Activated T-helper 2 cell treated with anti-CD3 and anti-CD28 coated beads, Interferon-gamma antibody, Interleukin-2, Interleukin-4, amounts not matched to agents 10 μg/mL and 5 μg/mL and 100 μg/mL, durations not matched to agents 14 hours and 24 hours and 36 hours (primary cell): ENCODE results near the gene E2F1. TPM values are rescaled to one million over a fixed set of nuclear protein-coding genes. Genes with fewer than 3 reads are reported as not detected.
"Not testable (repeated sequence)": the region's sequence is repeated elsewhere in the genome, so short reads cannot be mapped to it uniquely, and the experiment has no call there.

Source experiments
- DNase-seq: peaks from one replicate; pipeline ENCODE4 v3.0.0; 2021; ENCODE audit warnings: low spot score
- H3K27ac Mint-ChIP-seq: one replicate; pipeline ENCODE4 v1.8.0; 2021; ENCODE audit warnings: mixed read lengths
- H3K27me3 Mint-ChIP-seq: one replicate; pipeline ENCODE4 v1.8.0; 2021; ENCODE audit warnings: low read depth, mixed read lengths
- H3K36me3 Mint-ChIP-seq: one replicate; pipeline ENCODE4 v1.8.0; 2021; ENCODE audit warnings: low read depth, mixed read lengths
- H3K4me1 Mint-ChIP-seq: one replicate; pipeline ENCODE4 v1.8.0; 2021; ENCODE audit warnings: low read depth, mixed read lengths
- H3K4me3 Mint-ChIP-seq: one replicate; pipeline ENCODE4 v1.8.0; 2021; ENCODE audit warnings: low read depth, mild to moderate bottlenecking, moderate library complexity, mixed read lengths
- H3K9me3 Mint-ChIP-seq: one replicate; pipeline ENCODE4 v1.8.0; 2021; ENCODE audit warnings: mixed read lengths
- intact Hi-C: fragments of 100-400 bp; cut with micrococcal nuclease; formaldehyde crosslinking; loops from one replicate; pipeline ENCODE4 v1.15.1; 2023
- total RNA-seq: library from RNA; stranded (reverse); gene quantifications from 2 replicates; pipeline ENCODE4 v1.2.3, GENCODE V29; 2022

The E2F1 gene
- total RNA-seq, 1 donor from 2014 or later = 63.8 TPM

DNA sequence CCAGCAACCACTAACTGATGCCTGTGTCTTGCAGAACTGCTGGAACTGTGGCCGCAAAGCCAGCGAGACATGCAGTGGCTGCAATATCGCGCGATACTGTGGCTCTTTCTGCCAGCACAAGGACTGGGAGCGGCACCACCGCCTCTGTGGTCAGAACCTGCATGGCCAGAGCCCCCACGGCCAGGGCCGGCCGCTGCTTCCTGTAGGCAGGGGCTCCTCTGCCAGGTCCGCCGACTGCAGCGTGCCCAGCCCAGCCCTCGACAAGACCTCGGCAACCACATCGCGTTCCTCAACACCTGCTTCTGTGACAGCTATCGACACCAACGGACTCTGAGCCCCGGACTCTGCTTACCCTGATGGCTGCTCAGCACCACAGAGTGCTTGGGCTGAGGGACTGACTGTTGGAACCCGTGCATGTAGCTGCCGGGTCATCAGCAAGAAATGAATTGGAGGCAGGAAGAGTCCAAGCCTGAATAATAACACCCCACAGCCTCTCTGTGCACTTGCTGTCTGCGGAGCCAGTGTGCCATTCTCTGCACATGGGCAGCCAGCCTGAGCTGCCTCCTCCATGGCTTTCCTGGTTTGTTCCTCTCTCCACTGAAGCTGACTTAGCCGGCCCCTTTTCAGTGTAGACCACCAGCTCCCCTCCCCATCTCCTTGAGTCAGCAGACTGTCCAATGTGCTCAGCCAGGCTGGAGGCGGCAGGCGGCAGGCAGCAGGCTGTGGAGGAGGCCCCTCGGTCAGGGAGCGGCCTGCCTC is 41.7 kb downstream of the E2F1 start:
- intact Hi-C loops = no loop called here
- H3K4me1 Mint-ChIP-seq = peaks cover 10% of the 10 kb centered on the region
- no peak for DNase-seq
- H3K4me3 Mint-ChIP-seq = no peak overlapping the region
- no peaks in the 10 kb centered on the region for H3K27me3 Mint-ChIP-seq
- no peak overlapping the region for H3K27ac Mint-ChIP-seq
- peaks cover 36% of the 10 kb centered on the region for H3K36me3 Mint-ChIP-seq
- H3K9me3 Mint-ChIP-seq = no peaks in the 10 kb centered on the region

DNA sequence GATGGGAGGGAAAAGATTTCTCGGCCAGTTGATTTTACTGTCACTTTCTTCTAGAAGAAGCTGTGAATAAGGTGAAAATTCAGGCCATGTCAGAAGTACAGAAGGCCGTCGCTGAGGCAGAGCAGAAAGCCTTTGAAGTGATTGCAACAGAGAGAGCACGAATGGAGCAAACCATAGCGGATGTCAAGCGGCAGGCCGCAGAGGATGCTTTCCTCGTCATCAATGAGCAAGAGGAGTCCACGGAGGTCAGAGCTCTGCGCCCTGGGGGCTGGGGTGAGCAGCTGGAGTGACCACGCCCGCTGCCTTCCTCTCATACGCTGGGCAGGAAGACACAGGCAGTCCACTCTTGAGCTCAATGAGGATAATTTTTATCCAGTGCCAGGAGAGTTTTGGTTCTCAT is 45.9 kb downstream of the E2F1 start:
- no peak for DNase-seq
- Mint-ChIP-seq H3K27me3 (no peaks in the 10 kb centered on the region), H3K9me3 (no peaks in the 10 kb centered on the region)

DNA sequence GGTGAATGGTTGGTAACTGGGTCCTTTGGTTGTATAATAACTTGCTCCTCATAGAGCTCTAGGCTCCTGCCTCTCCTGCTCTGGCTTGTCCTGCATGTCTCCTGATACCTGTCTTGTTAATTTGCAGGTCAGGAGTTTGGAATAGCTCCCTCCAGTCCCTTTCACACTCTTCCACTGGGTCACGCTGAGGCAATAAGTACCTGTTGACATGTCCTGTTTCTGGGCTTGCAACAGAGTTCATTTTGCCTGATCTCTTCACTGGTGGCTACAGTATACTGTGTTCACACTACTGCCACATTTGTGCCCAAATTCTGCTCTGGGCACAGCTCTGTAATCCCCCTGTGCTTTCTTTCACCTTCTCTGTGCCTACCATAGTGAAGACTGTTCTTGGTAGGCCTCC is 49.4 kb downstream of the E2F1 start:
- intact Hi-C loops = no loop called here
- H3K4me3 Mint-ChIP-seq = no peak overlapping the region
- H3K27ac Mint-ChIP-seq = no peak overlapping the region
- no peaks in the 10 kb centered on the region for H3K27me3 Mint-ChIP-seq
- DNase-seq = no peak
- H3K4me1 Mint-ChIP-seq = peaks cover 5% of the 10 kb centered on the region
- peaks cover 42% of the 10 kb centered on the region for H3K36me3 Mint-ChIP-seq
- no peaks in the 10 kb centered on the region for H3K9me3 Mint-ChIP-seq

More for the DNA sequence above, 45.9 kb downstream of the E2F1 start:
- peaks cover 42% of the 10 kb centered on the region for H3K36me3 Mint-ChIP-seq
- H3K27ac Mint-ChIP-seq = no peak overlapping the region
- no peaks in the 10 kb centered on the region for H3K4me1 Mint-ChIP-seq
- H3K4me3 Mint-ChIP-seq = no peak overlapping the region
- intact Hi-C loops = no loop called here

DNA sequence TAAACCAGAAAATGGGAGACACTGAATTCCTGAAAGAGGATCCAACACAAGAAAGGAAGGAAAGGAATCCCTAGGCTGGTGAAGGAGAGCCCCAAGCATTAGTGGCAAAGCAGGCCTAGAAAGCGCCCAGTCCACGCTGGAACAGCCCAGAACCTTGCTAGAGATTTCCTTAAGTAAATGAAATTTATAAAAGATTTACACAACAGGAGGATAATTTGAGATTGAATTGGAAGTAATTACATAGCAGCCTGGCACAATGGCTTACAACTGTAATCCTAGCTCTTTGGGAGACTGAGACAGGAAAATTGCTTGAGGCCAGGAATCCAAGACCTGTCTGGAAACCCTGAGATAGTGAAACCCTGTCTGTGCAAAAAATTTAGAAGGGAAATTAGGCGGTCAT is 50.8 kb downstream of the E2F1 start:
- intact Hi-C loops = no loop called here
- no peak for DNase-seq
- H3K27ac Mint-ChIP-seq = no peak overlapping the region
- peaks cover 40% of the 10 kb centered on the region for H3K36me3 Mint-ChIP-seq
- H3K9me3 Mint-ChIP-seq = no peaks in the 10 kb centered on the region
- H3K27me3 Mint-ChIP-seq = no peaks in the 10 kb centered on the region
- H3K4me3 Mint-ChIP-seq = no peak overlapping the region
- peaks cover 5% of the 10 kb centered on the region for H3K4me1 Mint-ChIP-seq

DNA sequence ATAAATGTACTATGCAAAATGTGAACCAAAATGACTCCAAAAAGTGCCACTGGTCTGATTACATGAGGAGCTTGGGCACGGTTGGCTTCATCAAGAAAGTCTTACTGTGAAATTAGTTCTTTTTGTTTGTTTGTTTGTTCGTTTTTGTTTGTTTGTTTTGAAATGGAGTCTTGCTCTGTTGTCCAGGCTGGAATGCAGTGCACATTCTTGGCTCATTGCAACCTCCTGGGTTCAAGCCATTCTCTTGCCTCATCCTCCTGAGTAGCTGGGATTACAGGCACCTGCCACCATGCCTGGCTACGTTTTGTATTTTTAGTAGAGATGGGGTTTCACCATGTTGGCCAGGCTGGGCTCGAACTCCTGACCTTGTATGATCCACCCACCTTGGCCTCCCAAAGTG is 54.3 kb downstream of the E2F1 start:
- H3K9me3 Mint-ChIP-seq, intact Hi-C loops, DNase-seq, H3K27me3 Mint-ChIP-seq, H3K27ac Mint-ChIP-seq, H3K4me3 Mint-ChIP-seq, H3K4me1 Mint-ChIP-seq: not testable (repeated sequence)
- peaks cover 49% of the 10 kb centered on the region for H3K36me3 Mint-ChIP-seq

DNA sequence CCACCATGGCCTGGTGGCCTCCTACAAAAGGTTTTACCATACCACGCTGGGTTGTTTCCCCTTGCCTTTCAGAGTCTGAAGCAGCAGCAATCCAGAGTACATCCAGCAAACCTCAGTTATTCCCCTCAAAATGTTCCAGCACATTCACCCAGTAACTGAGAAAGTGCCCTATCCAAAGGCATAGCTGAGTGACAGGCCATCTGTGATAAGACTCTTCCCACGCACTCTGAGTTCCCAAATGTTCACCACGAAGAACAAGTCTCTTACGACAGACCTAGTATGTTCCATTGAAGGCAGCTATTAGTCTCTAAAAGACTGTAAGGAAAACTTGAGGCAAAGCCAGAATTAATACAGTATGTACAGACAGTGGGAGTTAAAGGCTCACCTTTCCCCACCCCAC is 55.7 kb downstream of the E2F1 start:
- Mint-ChIP-seq H3K27me3 (no peaks in the 10 kb centered on the region), H3K36me3 (peaks cover 55% of the 10 kb centered on the region), H3K27ac (no peak overlapping the region), H3K9me3 (no peaks in the 10 kb centered on the region), H3K4me3 (no peak overlapping the region), H3K4me1 (peaks cover 5% of the 10 kb centered on the region)
- intact Hi-C loops = no loop called here
- DNase-seq = no peak

DNA sequence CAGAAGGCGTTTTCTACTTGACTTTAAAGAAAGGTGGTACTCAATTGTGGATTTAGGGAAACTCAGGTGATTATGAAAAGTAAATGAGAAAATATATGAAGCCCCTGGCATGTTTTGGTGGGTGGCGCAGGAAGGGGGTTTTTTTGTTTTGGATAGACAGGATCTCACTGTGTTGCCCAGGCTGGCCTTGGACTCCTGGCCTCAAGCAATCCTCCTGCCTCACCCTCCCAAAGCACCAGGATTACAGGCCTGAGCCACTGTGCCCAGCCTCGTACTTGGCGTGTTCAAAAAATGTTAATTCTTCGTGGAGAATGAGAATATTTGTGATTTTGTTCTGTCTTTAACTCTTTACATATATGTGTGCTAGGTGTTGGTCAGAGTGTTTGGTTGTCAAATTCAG is 56.2 kb downstream of the E2F1 start:
- H3K9me3 Mint-ChIP-seq = no peaks in the 10 kb centered on the region
- peaks cover 58% of the 10 kb centered on the region for H3K36me3 Mint-ChIP-seq
- peaks cover 5% of the 10 kb centered on the region for H3K4me1 Mint-ChIP-seq

DNA sequence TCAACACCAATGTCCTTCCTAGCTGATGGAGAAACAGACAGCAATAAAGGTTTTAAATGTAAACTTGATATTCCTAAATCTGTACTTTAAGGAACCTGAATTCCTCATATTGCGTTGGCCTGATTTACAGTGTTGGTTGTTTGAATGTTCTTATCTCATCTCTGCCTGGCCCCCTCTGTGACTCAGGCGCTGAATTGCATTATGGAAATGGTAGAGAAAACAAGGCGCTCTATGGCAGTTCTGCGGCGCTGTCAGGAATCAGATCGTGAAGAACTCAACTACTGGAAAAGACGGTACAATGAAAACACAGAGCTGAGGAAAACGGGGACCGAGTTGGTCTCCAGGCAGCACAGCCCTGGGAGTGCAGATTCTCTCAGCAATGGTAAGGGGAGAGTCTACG is 56.7 kb downstream of the E2F1 start:
- Mint-ChIP-seq H3K4me3 (no peak overlapping the region), H3K9me3 (no peaks in the 10 kb centered on the region), H3K27ac (no peak overlapping the region), H3K36me3 (peaks cover 58% of the 10 kb centered on the region), H3K4me1 (peaks cover 5% of the 10 kb centered on the region), H3K27me3 (no peaks in the 10 kb centered on the region)
- DNase-seq = no peak
- intact Hi-C loops = no loop called here

More for the DNA sequence above, 56.2 kb downstream of the E2F1 start:
- H3K27me3 Mint-ChIP-seq = no peaks in the 10 kb centered on the region
- H3K4me3 Mint-ChIP-seq = no peak overlapping the region
- DNase-seq = no peak
- H3K27ac Mint-ChIP-seq = no peak overlapping the region
- intact Hi-C loops = no loop called here

DNA sequence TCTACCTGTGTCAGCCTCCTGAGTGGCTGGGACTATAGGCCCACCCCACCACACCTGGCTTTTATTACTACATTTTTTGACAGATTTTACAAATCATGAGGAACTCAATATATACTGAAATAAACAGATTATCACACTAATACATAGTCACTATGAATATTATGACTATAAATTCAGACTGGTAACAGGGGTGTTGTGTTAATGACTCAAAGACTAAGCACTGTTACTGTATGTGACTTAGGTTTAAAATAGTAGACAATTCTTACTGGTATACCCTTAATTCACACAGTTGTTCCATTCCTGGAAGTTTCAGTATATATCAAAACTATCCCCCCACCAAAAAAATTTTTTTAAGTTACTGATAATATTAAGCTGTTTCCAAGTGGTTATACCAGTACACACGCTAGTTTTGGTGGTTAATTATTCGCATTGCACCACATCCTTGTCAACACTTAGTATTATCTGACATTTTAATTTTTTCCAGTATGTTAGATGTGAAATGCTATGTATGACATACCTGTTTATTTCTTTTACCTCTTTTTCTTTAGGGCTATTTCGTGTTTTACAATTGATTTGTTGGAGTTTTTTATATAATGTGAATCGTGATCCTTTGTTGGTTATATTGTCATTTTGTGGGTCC is 58.5 kb downstream of the E2F1 start:
- DNase-seq = no peak
- Mint-ChIP-seq H3K4me3 (no peak overlapping the region), H3K27me3 (no peaks in the 10 kb centered on the region), H3K4me1 (peaks cover 4% of the 10 kb centered on the region), H3K36me3 (peaks cover 64% of the 10 kb centered on the region), H3K9me3 (no peaks in the 10 kb centered on the region), H3K27ac (no peak overlapping the region)
- intact Hi-C loops = no loop called here

DNA sequence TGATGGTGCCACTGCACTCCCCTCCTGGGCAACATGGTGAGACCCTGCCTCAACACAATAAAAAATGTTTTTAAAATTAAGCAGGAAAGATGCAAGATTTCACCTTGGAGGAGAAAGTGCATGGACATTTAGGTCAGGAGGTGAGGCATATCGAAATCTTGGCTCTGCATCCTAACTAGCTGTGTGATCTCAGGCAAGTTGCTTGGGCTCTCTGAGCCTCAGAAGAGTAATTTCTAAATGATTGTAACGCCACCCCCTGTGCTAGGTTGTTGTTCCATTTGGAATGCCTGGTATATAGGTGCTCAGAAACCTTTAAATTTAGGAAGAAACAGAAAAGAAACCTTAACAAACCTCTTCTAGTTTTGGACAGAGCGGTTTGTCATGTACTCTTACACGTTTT is 60.0 kb downstream of the E2F1 start:
- no peaks in the 10 kb centered on the region for H3K9me3 Mint-ChIP-seq
- peaks cover 4% of the 10 kb centered on the region for H3K4me1 Mint-ChIP-seq
- intact Hi-C loops = no loop called here
- H3K36me3 Mint-ChIP-seq = peaks cover 66% of the 10 kb centered on the region
- no peak overlapping the region for H3K27ac Mint-ChIP-seq
- no peaks in the 10 kb centered on the region for H3K27me3 Mint-ChIP-seq
- H3K4me3 Mint-ChIP-seq = no peak overlapping the region
- DNase-seq = no peak

Other genes starting within 250 kb of the E2F1 start
- 1.1 and 1.6 TPM in 2 replicates for gene SNTA1, start 242.6 kb downstream of the E2F1 start, total RNA-seq
- 11.8 and 14.4 TPM in 2 replicates for gene CBFA2T2, start 196.3 kb downstream of the E2F1 start, total RNA-seq
- gene C20orf144, start 24.1 kb downstream of the E2F1 start, total RNA-seq = 0.27 and 0.28 TPM in 2 replicates
- gene ACTL10, start 19.4 kb downstream of the E2F1 start, total RNA-seq = 2.6 and 3.3 TPM in 2 replicates
- gene NECAB3, start 12.0 kb downstream of the E2F1 start, total RNA-seq = 27.0 and 30.1 TPM in 2 replicates
- gene PXMP4, start 33.9 kb upstream of the E2F1 start, total RNA-seq = 7.4 TPM in 2 replicates
- 6.8 and 7.0 TPM in 2 replicates for gene ZNF341, start 45.6 kb upstream of the E2F1 start, total RNA-seq
- gene CHMP4B, start 125.0 kb upstream of the E2F1 start, total RNA-seq = 113 and 116 TPM in 2 replicates